ENCODE results near the gene HOXD3.

DNA sequence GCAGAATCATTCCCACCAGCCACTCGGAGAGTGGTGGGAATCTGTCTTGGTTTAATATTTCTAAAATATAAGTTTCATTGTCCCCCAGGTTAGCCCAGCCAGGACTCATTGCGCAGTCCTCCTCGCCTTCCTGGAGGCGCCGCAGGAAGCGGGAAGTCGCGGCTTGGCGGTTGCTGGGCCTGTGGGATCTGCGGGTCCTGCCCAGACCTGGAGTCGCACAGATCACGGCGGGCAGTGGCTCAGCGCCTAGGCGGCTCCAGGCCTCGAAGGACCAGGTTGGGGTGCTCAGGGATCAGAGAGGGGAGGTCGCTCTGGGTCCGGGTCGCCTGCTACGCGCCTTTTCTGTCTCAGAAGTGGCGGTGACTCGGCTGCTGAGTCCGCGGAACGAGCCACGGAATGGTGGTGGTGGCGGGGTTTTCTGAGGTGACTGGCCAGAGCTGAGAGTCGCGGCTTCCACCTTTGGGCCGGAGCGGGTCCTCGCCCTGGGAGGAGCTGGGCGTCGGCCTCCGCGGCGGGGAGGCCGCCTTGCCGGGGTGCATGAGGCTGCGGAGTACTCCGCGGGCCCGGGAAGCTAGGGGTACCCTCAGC is 2.6 kb downstream of the HOXD3 start:
- TF ChIP-seq, protein P1, sequence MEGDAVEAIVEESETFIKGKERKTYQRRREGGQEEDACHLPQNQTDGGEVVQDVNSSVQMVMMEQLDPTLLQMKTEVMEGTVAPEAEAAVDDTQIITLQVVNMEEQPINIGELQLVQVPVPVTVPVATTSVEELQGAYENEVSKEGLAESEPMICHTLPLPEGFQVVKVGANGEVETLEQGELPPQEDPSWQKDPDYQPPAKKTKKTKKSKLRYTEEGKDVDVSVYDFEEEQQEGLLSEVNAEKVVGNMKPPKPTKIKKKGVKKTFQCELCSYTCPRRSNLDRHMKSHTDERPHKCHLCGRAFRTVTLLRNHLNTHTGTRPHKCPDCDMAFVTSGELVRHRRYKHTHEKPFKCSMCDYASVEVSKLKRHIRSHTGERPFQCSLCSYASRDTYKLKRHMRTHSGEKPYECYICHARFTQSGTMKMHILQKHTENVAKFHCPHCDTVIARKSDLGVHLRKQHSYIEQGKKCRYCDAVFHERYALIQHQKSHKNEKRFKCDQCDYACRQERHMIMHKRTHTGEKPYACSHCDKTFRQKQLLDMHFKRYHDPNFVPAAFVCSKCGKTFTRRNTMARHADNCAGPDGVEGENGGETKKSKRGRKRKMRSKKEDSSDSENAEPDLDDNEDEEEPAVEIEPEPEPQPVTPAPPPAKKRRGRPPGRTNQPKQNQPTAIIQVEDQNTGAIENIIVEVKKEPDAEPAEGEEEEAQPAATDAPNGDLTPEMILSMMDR (IDR thresholded peaks at IDR 0.05), result no peak
- no peak for TF ChIP-seq POLR2A (IDR thresholded peaks at IDR 0.05)

Data from esophagus squamous epithelium (tissue), 4 donors.